GM12878 (cell line): ENCODE data around the gene FAM222A. TPM values are rescaled to one million over a fixed set of nuclear protein-coding genes. Genes with fewer than 3 reads are reported as not detected.

Source experiments
- ATAC-seq: fragments of 200-7000 bp; cut with Tn5 transposase; 3 replicates; pipeline ENCODE4 v1.9.1; 2020; ENCODE audit warnings: mild to moderate bottlenecking, moderate library complexity
- BruUV-seq: library from RNA; stranded (reverse); fragments of 400-500 nt; replicated peaks from 2 replicates; lab custom pipeline; 2021; lab: Mats Ljungman, UMichigan
- CTCF ChIA-PET: fragments of 300-600 bp; sonication (Branson Sonifier 250); formaldehyde crosslinking; extraction: SDS; loops from one replicate; lab custom pipeline; 2021; ENCODE audit warnings: inconsistent platforms; lab: Yijun Ruan, JAX
- POLR2A ChIA-PET: fragments of 350-600 bp; formaldehyde crosslinking; extraction: SDS; loops from one replicate; lab custom pipeline; 2021; ENCODE audit warnings: inconsistent platforms; lab: Charles Lee
- RAD21 ChIA-PET: fragments of 300-600 bp; sonication (Branson Sonifier 250); formaldehyde crosslinking; loops from one replicate; lab custom pipeline; 2023; ENCODE audit warnings: antibody characterized with exemption; ENCODE audit not compliant: unreplicated experiment; lab: Charles Lee
- SMC1A ChIA-PET: fragments of 300-600 bp; sonication (Branson Sonifier 250); formaldehyde crosslinking; loops from one replicate; lab custom pipeline; 2023; ENCODE audit not compliant: unreplicated experiment, uncharacterized antibody; lab: Charles Lee
- DNase-seq: peaks from one replicate; pipeline ENCODE4 v3.0.0-alpha.2; 2011; ENCODE audit warnings: low read depth, low spot score
- FAIRE-seq: peaks from 3 replicates; lab custom pipeline; 2011; peaks lifted over from hg19 to GRCh38; lab: Jason Lieb, UNC
- H2AFZ ChIP-seq: 2 replicates; pipeline ENCODE4 v1.6.0; 2011; ENCODE audit warnings: low read depth, low read length, control low read depth; ENCODE audit not compliant: control insufficient read depth
- H3K27ac ChIP-seq: 2 replicates; pipeline ENCODE4 v1.5.1; 2011; ENCODE audit warnings: control low read depth; ENCODE audit not compliant: control insufficient read depth, insufficient read depth
- H3K27me3 ChIP-seq, 2 experiments: replicated peaks in 1 of 2; 2 replicates each; pipeline versions ENCODE4 v1.6.0 to v1.6.1; 2011; ENCODE audit warnings: low read length in 1 of 2; ENCODE audit not compliant: control insufficient read depth in 2 of 2, insufficient read depth in 2 of 2
- H3K36me3 ChIP-seq, 2 experiments: 2 replicates each; pipeline ENCODE4 v1.5.1; 2011; ENCODE audit warnings: low read length in 1 of 2; ENCODE audit not compliant: control insufficient read depth in 2 of 2, insufficient read depth in 2 of 2
- H3K4me1 ChIP-seq: 2 replicates; pipeline ENCODE4 v1.6.1; 2011; ENCODE audit warnings: mild to moderate bottlenecking, low read length, moderate library complexity, mixed read lengths; ENCODE audit not compliant: control insufficient read depth, insufficient read depth
- H3K4me2 ChIP-seq: 2 replicates; pipeline ENCODE4 v1.6.0; 2011; ENCODE audit warnings: control low read depth; ENCODE audit not compliant: control insufficient read depth, insufficient read depth
- H3K4me3 ChIP-seq: fragments of 200-600 bp; sonication (generic); 2 replicates; pipeline ENCODE4 v1.5.1; 2016
- H3K79me2 ChIP-seq: 2 replicates; pipeline ENCODE4 v1.6.0; 2011; ENCODE audit warnings: low read length; ENCODE audit not compliant: control insufficient read depth, insufficient read depth
- H3K9ac ChIP-seq: 2 replicates; pipeline ENCODE4 v1.8.0; 2011; ENCODE audit warnings: low read length, control low read depth, mixed read lengths; ENCODE audit not compliant: control insufficient read depth, insufficient read depth
- H3K9me3 ChIP-seq: replicated peaks from 3 replicates; pipeline ENCODE4 v1.5.1; 2011; ENCODE audit warnings: mild to moderate bottlenecking, low read length; ENCODE audit not compliant: control insufficient read depth, insufficient read depth
- H4K20me1 ChIP-seq: 2 replicates; pipeline ENCODE4 v1.6.0; 2011; ENCODE audit not compliant: control insufficient read depth, insufficient read depth
- DPF2 ChIP-seq: fragments of 450-650 bp; IDR thresholded peaks from 2 replicates; pipeline ENCODE4 v1.6.1; 2017; ENCODE audit warnings: mild to moderate bottlenecking
- E2F4 ChIP-seq: IDR thresholded peaks from 2 replicates; pipeline ENCODE4 v1.6.1; 2012; ENCODE audit warnings: low read depth, low read length, improper control_type of control experiment
- EZH2 ChIP-seq: IDR thresholded peaks from 2 replicates; pipeline ENCODE4 v1.6.1; 2012; ENCODE audit warnings: low read depth, mild to moderate bottlenecking, control low read depth, inconsistent platforms, low read length, borderline replicate concordance; ENCODE audit not compliant: control insufficient read depth
- HDAC2 ChIP-seq: fragments of 200-600 bp; sonication (generic); IDR thresholded peaks from 2 replicates; pipeline ENCODE4 v1.6.1; 2017
- IKZF1 ChIP-seq: fragments of 450-650 bp; conservative IDR thresholded peaks from 2 replicates; pipeline ENCODE4 v1.6.1; 2017; ENCODE audit warnings: antibody characterized with exemption, mild to moderate bottlenecking
- IRF3 ChIP-seq: fragments of 450-650 bp; IDR thresholded peaks from 2 replicates; pipeline ENCODE4 v1.6.1; 2014; ENCODE audit warnings: mild to moderate bottlenecking
- MAX ChIP-seq: IDR thresholded peaks from 2 replicates; pipeline ENCODE4 v1.6.1; 2012; ENCODE audit warnings: low read depth, low read length, improper control_type of control experiment
- NFIC ChIP-seq: IDR thresholded peaks from 2 replicates; pipeline ENCODE4 v1.6.1; 2012; ENCODE audit warnings: low read depth, mild to moderate bottlenecking, inconsistent platforms, low read length, moderate library complexity
- NR2C1 ChIP-seq: fragments of 450-650 bp; IDR thresholded peaks from 2 replicates; pipeline ENCODE4 v1.6.1; 2017; ENCODE audit warnings: antibody characterized with exemption, mild to moderate bottlenecking, moderate library complexity
- NR2C2 ChIP-seq: IDR thresholded peaks from 2 replicates; pipeline ENCODE4 v1.6.1; 2011; ENCODE audit warnings: borderline replicate concordance, low read depth; ENCODE audit not compliant: control insufficient read depth, insufficient read length
- SREBF1 ChIP-seq: IDR thresholded peaks from 2 replicates; pipeline ENCODE4 v1.6.1; 2012; ENCODE audit warnings: mild to moderate bottlenecking, low read length
- TCF12 ChIP-seq: IDR thresholded peaks from 2 replicates; pipeline ENCODE4 v1.6.1; 2011; ENCODE audit warnings: low read depth, mild to moderate bottlenecking, low read length
- YBX1 ChIP-seq: fragments of 450-650 bp; IDR thresholded peaks from 2 replicates; pipeline ENCODE4 v1.6.1; 2016; ENCODE audit warnings: antibody characterized with exemption
- ZBTB11 ChIP-seq: fragments of 450-650 bp; formaldehyde crosslinking; IDR thresholded peaks from 2 replicates; pipeline ENCODE4 v1.5.0; 2022; ENCODE audit warnings: mild to moderate bottlenecking, missing genetic modification characterization
- WGBS: methylation state at CpG from one replicate; pipeline ENCODE4 v1.1.6; 2016; ENCODE audit warnings: low lambda C conversion rate; ENCODE audit not compliant: insufficient replicate concordance, insufficient coverage; ENCODE audit errors: missing lambda C conversion rate; 5-methylcytosine and 5-hydroxymethylcytosine counted together
- in situ Hi-C: fragments of 300-500 bp; cut with MboI; formaldehyde crosslinking; loops from 9 replicates; pipeline ENCODE4 v1.14.3; 2018; ENCODE audit warnings: mixed read lengths
- intact Hi-C: fragments of 100-400 bp; cut with micrococcal nuclease; formaldehyde crosslinking; loops from one replicate; pipeline ENCODE4 v1.14.2; 2022; ENCODE audit not compliant: unreplicated experiment
- polyA plus RNA-seq, 11 experiments: library from polyadenylated mRNA; depleted of rRNA in 4 of 11; unstranded in 6 of 11; stranded (reverse) in 5 of 11; fragments of >200 nt; fragmentation: Nextera tagmentation in 4 of 11; fragmentation: Illumina TruSeq in 1 of 11; extraction: Ambion mirVana in 4 of 11; extraction: Trizol in 1 of 11; gene quantifications; 1 replicate in 1 of 11; 2 replicates in 10 of 11; pipeline versions ENCODE4 v1.2.1 to v1.2.3, GENCODE V29; 2011 to 2016; ENCODE audit warnings: inconsistent platforms in 2 of 11, missing spikeins in 2 of 11, low read depth in 1 of 11
- total RNA-seq, 4 experiments: library from RNA; depleted of rRNA in 3 of 4; stranded (reverse); fragments of >200 nt in 3 of 4; fragmentation: Illumina TruSeq in 1 of 4; extraction: Trizol in 1 of 4; gene quantifications; 2 replicates each; pipeline versions ENCODE4 v1.2.1 to v1.2.3, GENCODE V29; 2013 to 2021

FAM222A gene
- total and polyA plus RNA-seq, 10 of the 15 experiments (the other 5 are each of a cell fraction or from before 2014, with no cell fraction given): 0.04 to 0.49 (median 0.14) TPM; not detected in 3

GRCh38 chr12:109731806-109732205, 18.2 kb downstream of the FAM222A start (continued):
- TF ChIP-seq NR2C2: no peak
- TF ChIP-seq DPF2: no peak
- TF ChIP-seq NR2C1: no peak
- TF ChIP-seq IRF3: no peak
- TF ChIP-seq YBX1: no peak
- no peak for TF ChIP-seq IKZF1
- no peak for TF ChIP-seq E2F4

GRCh38 chr12:109732321-109733305, 19.0 kb downstream of the FAM222A start:
- in situ Hi-C loops: no loop called here
- DNase-seq: no peak
- Histone ChIP-seq H2AFZ (no peak overlapping the region), H3K27ac (no peak overlapping the region), H3K27me3 (no peaks in the 10 kb centered on the region), H3K36me3 (no peaks in the 10 kb centered on the region), H3K4me2 (no peak overlapping the region), H3K9me3 (no peaks in the 10 kb centered on the region), H4K20me1 (no peaks in the 10 kb centered on the region), H3K4me3 (no peak overlapping the region), H3K4me1 (no peaks in the 10 kb centered on the region), H3K79me2 (no peaks in the 10 kb centered on the region), H3K9ac (no peak overlapping the region)
- ChIA-PET RAD21 (no interaction called here), SMC1A (interaction anchor here (0.5 kb wide), 1 partner anchor 1649 kb away, joined by 3 read pairs; no protein-coding TSS in a partner anchor), POLR2A (no interaction called here), CTCF (interaction anchor here (0.7 to 1.0 kb wide), 2 partner anchors 130 to 139 kb away, joined by 3 read pairs; no protein-coding TSS in a partner anchor)
- intact Hi-C loops: no loop called here
- WGBS: 32% methylated on average over 21 of the region's 21 CpGs
- FAIRE-seq: no peak
- BruUV-seq: no TSS peak
- ATAC-seq: no peak
- TF ChIP-seq ZBTB11 (CRISPR knock-in tag): no peak
- TF ChIP-seq MAX: no peak
- no peak for TF ChIP-seq SREBF1
- no peak for TF ChIP-seq NFIC
- no peak for TF ChIP-seq EZH2
- no peak for TF ChIP-seq TCF12
- no peak for TF ChIP-seq HDAC2
